Neutrophil (primary cell): ENCODE results near the gene RAI14.
"Not testable (repeated sequence)": the region's sequence is repeated elsewhere in the genome, so short reads cannot be mapped to it uniquely, and the experiment has no call there.

Experiments
- H3K27ac ChIP-seq: fragments of 200-600 bp; sonication (generic); 2 replicates; pipeline ENCODE4 v1.5.1; 2016; ENCODE audit warnings: mild to moderate bottlenecking, moderate library complexity
- H3K27me3 ChIP-seq: fragments of 200-600 bp; sonication (generic); 2 replicates; pipeline ENCODE4 v1.6.0; 2016; ENCODE audit warnings: mild to moderate bottlenecking
- H3K36me3 ChIP-seq: fragments of 200-600 bp; sonication (generic); 2 replicates; pipeline ENCODE4 v1.5.1; 2017
- H3K4me1 ChIP-seq, 2 experiments: fragments of 200-600 bp in 1 of 2; sonication (generic) in 1 of 2; 1 replicate in 1 of 2; 2 replicates in 1 of 2; pipeline versions ENCODE4 v1.5.1 to v1.6.1; 2013 to 2016; ENCODE audit warnings: low read depth in 1 of 2, low read length in 1 of 2, mild to moderate bottlenecking in 1 of 2, moderate library complexity in 1 of 2; ENCODE audit not compliant: control insufficient read depth in 1 of 2, insufficient read depth in 1 of 2
- H3K4me3 ChIP-seq, 2 experiments: fragments of 200-600 bp in 1 of 2; sonication (generic) in 1 of 2; 1 replicate in 1 of 2; 2 replicates in 1 of 2; pipeline ENCODE4 v1.5.1; 2013 to 2016; ENCODE audit warnings: low read depth in 1 of 2, low read length in 1 of 2, mild to moderate bottlenecking in 1 of 2, moderate library complexity in 1 of 2
- H3K9me3 ChIP-seq: fragments of 200-600 bp; sonication (generic); 2 replicates; pipeline ENCODE4 v1.5.1; 2016
- TF ChIP-seq, protein P1 (sequence below): fragments of 200-600 bp; sonication (generic); IDR thresholded peaks from 2 replicates; pipeline ENCODE4 v1.5.1; 2016; ENCODE audit warnings: antibody characterized with exemption

Gene RAI14

DNA sequence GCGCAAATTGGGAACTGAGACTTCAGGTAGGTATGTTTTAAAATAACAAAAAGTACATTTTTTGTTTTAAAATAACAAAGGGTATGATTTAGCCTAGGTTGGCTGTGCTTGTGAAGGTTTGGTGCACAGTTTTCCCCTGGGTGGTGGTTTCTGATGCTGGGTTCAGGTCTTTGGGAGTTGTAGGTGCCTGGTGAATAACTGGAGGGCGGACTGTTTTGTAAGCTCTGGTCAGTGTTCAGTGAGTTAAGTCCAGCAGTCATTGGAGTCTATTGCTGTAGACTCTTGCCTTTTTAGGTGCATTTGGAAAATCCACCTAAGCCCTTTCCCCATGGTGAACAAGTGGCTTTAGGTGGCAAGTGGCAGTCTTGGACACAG lies 43.9 kb downstream of the RAI14 start:
- Histone ChIP-seq H3K9me3 (no peaks in the 10 kb centered on the region), H3K27me3 (no peaks in the 10 kb centered on the region), H3K27ac (no peak overlapping the region), H3K4me1 (no peaks in the 10 kb centered on the region), H3K4me3 (no peak overlapping the region), H3K36me3 (no peaks in the 10 kb centered on the region)
- TF ChIP-seq, protein P1, sequence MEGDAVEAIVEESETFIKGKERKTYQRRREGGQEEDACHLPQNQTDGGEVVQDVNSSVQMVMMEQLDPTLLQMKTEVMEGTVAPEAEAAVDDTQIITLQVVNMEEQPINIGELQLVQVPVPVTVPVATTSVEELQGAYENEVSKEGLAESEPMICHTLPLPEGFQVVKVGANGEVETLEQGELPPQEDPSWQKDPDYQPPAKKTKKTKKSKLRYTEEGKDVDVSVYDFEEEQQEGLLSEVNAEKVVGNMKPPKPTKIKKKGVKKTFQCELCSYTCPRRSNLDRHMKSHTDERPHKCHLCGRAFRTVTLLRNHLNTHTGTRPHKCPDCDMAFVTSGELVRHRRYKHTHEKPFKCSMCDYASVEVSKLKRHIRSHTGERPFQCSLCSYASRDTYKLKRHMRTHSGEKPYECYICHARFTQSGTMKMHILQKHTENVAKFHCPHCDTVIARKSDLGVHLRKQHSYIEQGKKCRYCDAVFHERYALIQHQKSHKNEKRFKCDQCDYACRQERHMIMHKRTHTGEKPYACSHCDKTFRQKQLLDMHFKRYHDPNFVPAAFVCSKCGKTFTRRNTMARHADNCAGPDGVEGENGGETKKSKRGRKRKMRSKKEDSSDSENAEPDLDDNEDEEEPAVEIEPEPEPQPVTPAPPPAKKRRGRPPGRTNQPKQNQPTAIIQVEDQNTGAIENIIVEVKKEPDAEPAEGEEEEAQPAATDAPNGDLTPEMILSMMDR, result no peak

DNA sequence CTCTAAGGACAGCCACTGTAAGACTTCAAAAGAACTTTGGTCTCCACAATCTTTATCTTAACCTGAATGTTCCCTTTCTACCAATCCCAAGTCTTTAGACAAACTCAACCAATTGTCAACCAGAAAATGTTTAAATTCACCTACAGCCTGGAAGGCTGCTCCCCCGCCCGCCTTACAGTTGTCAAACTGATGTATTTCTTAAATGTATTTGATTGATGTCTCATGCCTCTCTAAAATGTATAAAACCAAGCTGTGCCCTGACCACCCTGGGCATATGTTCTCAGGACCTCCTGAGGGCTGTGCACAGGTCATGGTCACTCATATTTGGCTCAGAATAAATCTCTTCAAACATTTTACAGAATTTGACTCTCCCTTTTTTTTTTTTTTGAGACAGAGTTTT lies 45.3 kb downstream of the RAI14 start:
- H3K9me3 ChIP-seq, H3K36me3 ChIP-seq, H3K4me3 ChIP-seq, H3K27me3 ChIP-seq, H3K27ac ChIP-seq, H3K4me1 ChIP-seq: not testable (repeated sequence)

DNA sequence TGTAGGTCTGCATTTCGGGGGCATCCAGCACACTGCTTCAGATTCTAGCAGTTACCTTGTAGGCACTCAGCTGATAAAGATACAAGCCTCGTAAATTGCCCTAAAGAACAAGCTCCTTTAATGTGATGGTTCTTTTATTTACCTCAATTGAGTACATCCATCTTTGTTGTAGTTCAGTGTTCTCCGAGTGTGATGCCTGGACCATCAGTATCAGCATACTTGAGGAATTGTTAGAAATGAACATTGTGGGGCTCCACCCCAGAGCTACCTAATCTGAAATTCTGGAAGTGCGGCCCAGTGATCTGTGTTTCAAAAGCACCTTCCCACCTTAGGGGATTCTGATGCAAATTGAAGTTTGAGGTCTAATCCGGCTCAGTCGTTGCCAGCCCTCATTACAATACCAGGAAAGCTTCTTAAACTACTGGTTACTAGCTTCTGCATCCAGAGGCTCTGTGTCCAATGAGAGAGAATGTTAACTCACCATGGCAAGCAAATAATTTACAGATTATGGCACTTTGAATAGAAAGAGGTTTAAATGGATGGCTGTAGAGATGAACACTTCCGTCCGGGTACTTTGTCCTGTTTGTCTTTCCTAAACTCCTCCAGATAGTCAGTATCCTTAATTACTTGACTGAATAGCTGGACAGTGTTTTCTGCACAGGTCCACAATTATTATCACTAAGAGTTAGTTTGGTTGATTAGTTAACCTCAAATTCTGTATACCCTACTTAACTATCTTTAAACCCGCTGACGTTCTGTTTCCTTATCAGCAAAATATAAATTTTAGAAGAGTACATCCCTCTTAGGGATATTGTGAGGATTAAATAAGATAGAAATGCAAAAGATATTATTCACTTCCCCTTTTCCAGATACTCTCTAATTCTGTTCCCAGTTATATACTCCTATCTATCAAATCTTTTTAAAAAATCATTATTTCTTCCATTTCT lies 47.9 kb downstream of the RAI14 start:
- H3K4me3 ChIP-seq, result no peak overlapping the region
- no peak overlapping the region for H3K27ac ChIP-seq
- H3K27me3 ChIP-seq, result no peaks in the 10 kb centered on the region
- H3K36me3 ChIP-seq, result no peaks in the 10 kb centered on the region
- H3K4me1 ChIP-seq, result no peaks in the 10 kb centered on the region
- TF ChIP-seq, protein P1, result no peak
- no peaks in the 10 kb centered on the region for H3K9me3 ChIP-seq

DNA sequence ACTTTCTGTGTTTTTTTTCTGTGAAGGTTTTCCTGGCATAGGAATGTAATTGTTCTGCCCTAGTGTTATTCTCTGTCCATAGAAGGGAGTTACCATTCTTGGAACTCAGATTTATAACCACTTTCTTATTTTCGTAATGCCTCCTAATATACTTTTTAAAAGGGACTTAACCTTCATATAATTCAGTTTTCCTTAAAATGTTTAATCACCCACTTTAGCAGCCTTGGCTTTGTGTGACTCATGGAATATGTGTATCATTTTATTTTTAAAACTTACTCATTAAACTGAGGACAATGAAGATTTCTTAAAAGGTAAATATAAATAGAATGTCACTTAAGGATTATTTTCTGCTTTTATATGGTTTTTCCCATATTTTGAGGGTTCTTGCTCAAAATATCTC lies 50.0 kb downstream of the RAI14 start:
- Histone ChIP-seq H3K36me3 (no peaks in the 10 kb centered on the region), H3K27ac (no peak overlapping the region)
- TF ChIP-seq, protein P1, result no peak

DNA sequence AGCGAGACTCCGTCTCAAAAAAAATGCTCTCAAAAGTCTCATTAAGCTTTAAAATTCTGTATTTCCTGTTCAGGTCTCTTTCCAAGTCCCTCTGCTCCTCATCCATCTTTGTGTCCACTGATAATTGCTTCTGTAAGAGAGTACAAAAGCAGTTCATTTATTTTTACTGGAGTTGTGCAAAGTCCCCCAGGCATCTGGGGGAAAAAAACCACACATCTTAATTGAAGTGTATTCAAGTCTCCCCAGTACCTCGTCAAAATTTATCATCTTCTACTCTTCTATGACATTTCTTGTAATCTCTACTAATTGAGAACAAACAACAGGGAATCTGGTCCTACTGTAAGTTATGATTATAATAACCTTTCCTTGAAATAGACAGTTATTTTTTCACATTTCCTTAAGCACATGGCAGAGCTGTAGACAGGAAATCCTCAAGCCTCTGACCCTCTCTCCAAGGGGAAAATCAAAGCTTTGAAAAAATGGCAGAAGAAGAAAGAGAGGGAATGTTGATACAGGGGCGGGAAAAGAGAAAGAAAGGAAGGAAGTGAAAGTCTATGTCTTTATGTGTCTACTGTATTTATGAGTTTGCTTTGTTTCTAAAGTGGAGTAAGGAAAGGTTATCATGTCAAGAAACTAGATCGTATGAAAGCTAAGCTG lies 51.5 kb downstream of the RAI14 start:
- no peaks in the 10 kb centered on the region for H3K4me1 ChIP-seq
- no peak overlapping the region for H3K27ac ChIP-seq
- no peaks in the 10 kb centered on the region for H3K36me3 ChIP-seq
- H3K9me3 ChIP-seq, result no peaks in the 10 kb centered on the region
- TF ChIP-seq, protein P1, result no peak
- no peak overlapping the region for H3K4me3 ChIP-seq
- H3K27me3 ChIP-seq, result no peaks in the 10 kb centered on the region

More for the DNA sequence above, 50.0 kb downstream of the RAI14 start:
- no peaks in the 10 kb centered on the region for H3K27me3 ChIP-seq
- H3K4me3 ChIP-seq, result no peak overlapping the region
- no peaks in the 10 kb centered on the region for H3K4me1 ChIP-seq
- H3K9me3 ChIP-seq, result no peaks in the 10 kb centered on the region

DNA sequence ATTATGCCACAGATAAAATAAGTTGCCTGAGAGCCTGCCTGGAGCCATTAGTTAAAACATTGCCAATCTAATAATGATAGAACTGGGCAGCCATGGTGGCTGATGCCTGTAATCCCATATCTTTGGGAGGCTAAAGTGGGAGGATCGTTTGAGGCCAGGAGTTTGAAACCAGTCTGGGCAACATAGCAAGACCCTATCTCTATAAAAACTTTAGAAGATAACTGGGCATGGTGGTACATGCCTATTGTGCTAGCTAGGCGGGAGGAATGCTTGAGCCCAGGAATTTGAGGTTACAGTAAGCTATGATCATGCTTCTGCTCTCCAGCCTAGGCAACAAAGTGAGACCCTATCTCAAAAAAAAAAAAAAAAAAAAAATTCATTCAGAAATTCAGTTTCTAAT lies 52.6 kb downstream of the RAI14 start:
- Histone ChIP-seq H3K27me3 (no peaks in the 10 kb centered on the region), H3K27ac (no peak overlapping the region), H3K36me3 (no peaks in the 10 kb centered on the region), H3K9me3 (no peaks in the 10 kb centered on the region), H3K4me1 (no peaks in the 10 kb centered on the region), H3K4me3 (no peak overlapping the region)
- TF ChIP-seq, protein P1, result no peak
